SW 1271 (cell line): ENCODE data around the gene GRID1.
"Not testable (repeated sequence)": the region's sequence is repeated elsewhere in the genome, so short reads cannot be mapped to it uniquely, and the experiment has no call there.

Experiments
- DNase-seq, 2 experiments: peaks; one replicate each; lab custom pipeline; 2025; lab: John Stamatoyannopoulos, UW

GRID1 gene

GRCh38 chr10:86104611-86105145 lies 261.9 kb downstream of the GRID1 start:
- DNase-seq: no peak

GRCh38 chr10:86104156-86104555 lies 262.4 kb downstream of the GRID1 start:
- DNase-seq: no peak

GRCh38 chr10:86103391-86104101 lies 263.0 kb downstream of the GRID1 start:
- no peak for DNase-seq

GRCh38 chr10:86102451-86102850 lies 264.1 kb downstream of the GRID1 start:
- no peak for DNase-seq

- no peak for DNase-seq
Measured at GRCh38 chr10:86102031-86102430, 264.6 kb downstream of the GRID1 start.

- DNase-seq: peak in 1 of 2 experiments; percentile 3
Measured at GRCh38 chr10:86100581-86101061, 266.0 kb downstream of the GRID1 start.

- DNase-seq: no peak
Measured at GRCh38 chr10:86099542-86100334, 266.9 kb downstream of the GRID1 start.

- no peak for DNase-seq
Measured at GRCh38 chr10:86098187-86098881, 268.3 kb downstream of the GRID1 start.

GRCh38 chr10:86095061-86095460 lies 271.5 kb downstream of the GRID1 start:
- not testable (repeated sequence) for DNase-seq

GRCh38 chr10:86092311-86092710 lies 274.3 kb downstream of the GRID1 start:
- DNase-seq: not testable (repeated sequence)

GRCh38 chr10:86091216-86091615 lies 275.4 kb downstream of the GRID1 start:
- no peak for DNase-seq

- no peak for DNase-seq
Measured at GRCh38 chr10:86090807-86091206, 275.8 kb downstream of the GRID1 start.

GRCh38 chr10:86087716-86088115 lies 278.9 kb downstream of the GRID1 start:
- no peak for DNase-seq

GRCh38 chr10:86086418-86086817 lies 280.2 kb downstream of the GRID1 start:
- DNase-seq: no peak

GRCh38 chr10:86085686-86086085 lies 280.9 kb downstream of the GRID1 start:
- DNase-seq: no peak

GRCh38 chr10:86085136-86085535 lies 281.5 kb downstream of the GRID1 start:
- no peak for DNase-seq

GRCh38 chr10:86084585-86084984 lies 282.0 kb downstream of the GRID1 start:
- no peak for DNase-seq

GRCh38 chr10:86083664-86084175 lies 282.9 kb downstream of the GRID1 start:
- DNase-seq: no peak

- no peak for DNase-seq
Measured at GRCh38 chr10:86083206-86083605, 283.4 kb downstream of the GRID1 start.

GRCh38 chr10:86082556-86082955 lies 284.0 kb downstream of the GRID1 start:
- no peak for DNase-seq

- no peak for DNase-seq
Measured at GRCh38 chr10:86079088-86079487, 287.5 kb downstream of the GRID1 start.

- DNase-seq: no peak
Measured at GRCh38 chr10:86078639-86079035, 288.0 kb downstream of the GRID1 start.
